ENCODE results near the gene ALDH1L1.
A peak's percentile ranks its signal among the peaks of the same experiment; 100 is the strongest.

ALDH1L1 gene

DNA sequence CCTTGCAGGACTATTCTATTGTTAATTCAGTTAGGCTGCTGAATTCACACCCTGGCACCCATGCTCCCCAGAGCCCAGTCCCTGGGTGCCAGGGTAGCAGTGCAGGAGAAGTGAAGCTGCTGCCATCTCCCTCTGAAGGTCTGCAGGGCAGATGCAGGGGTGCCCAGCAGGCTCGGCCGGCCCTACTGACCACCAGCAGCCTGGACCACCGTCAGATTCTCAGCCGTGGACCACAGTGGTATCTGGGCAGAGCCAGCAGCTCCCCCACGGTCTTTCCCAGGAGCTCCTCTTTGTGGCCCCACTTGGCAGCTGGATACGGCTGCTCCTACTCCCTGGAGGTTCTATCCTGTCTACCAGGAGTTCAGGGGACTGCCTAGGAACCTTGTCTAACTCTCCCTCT lies 46.8 kb downstream of the ALDH1L1 start:
- TF ChIP-seq CTCF (IDR thresholded peaks at IDR 0.05; ENCODE audit: low read depth, low read length, missing control alignments): no peak
- DNase-seq: no peak
- Histone ChIP-seq H3K4me3 (ENCODE audit: low read depth, low read length) (no peak overlapping the region), H3K27me3 (replicated peaks) (no peaks in the 10 kb centered on the region), H3K27ac (no peak overlapping the region), H3K36me3 (replicated peaks) (no peaks in the 10 kb centered on the region)
- in situ Hi-C loops (cut with HindIII; ENCODE audit: low pct_ligation_motif_present, low sequenced_read_pairs): no loop called here

DNA sequence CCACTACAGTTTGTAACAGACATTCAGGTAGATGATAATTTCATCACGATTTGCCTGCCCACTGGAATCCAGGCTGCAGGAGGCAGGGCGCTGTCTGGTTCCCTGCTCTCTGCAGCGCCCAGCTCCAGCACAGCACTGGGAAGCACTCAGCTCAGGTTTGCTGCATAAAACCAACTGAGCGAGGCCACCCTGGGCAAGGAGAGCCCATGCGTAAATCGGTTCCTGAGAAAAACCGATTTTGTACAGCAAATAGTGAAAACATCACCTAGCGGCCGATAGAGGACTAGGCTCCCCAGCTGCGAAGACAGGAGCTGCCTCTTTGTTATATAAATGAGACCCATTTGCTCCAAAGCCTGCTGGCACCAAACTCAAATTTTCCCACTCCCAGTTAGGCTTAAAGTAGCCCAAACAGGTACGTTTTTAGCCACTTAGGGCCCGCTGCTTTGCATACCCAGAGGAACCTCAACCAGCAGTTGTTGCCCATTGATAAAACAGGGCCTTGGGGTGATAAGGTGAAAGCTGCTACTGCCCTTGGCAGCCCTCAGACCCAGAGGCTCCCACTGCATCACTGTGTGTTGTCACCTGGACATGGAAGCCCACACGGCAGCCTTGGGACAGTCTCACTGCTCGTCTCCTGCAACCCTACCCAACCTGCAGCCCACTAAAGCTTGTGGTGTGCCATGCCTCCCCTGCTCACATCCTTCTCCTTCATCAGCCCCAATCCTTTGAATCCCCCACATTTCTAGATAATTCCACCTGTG lies 47.5 kb downstream of the ALDH1L1 start:
- peak; percentile 14 for DNase-seq
- no peak overlapping the region for H3K4me3 ChIP-seq (ENCODE audit: low read depth, low read length)
- TF ChIP-seq CTCF (IDR thresholded peaks at IDR 0.05; ENCODE audit: low read depth, low read length, missing control alignments): peak; percentile 64
- H3K36me3 ChIP-seq (replicated peaks): no peaks in the 10 kb centered on the region
- H3K27ac ChIP-seq: no peak overlapping the region
- in situ Hi-C loops (cut with HindIII; ENCODE audit: low pct_ligation_motif_present, low sequenced_read_pairs): no loop called here
- no peaks in the 10 kb centered on the region for H3K27me3 ChIP-seq (replicated peaks)

DNA sequence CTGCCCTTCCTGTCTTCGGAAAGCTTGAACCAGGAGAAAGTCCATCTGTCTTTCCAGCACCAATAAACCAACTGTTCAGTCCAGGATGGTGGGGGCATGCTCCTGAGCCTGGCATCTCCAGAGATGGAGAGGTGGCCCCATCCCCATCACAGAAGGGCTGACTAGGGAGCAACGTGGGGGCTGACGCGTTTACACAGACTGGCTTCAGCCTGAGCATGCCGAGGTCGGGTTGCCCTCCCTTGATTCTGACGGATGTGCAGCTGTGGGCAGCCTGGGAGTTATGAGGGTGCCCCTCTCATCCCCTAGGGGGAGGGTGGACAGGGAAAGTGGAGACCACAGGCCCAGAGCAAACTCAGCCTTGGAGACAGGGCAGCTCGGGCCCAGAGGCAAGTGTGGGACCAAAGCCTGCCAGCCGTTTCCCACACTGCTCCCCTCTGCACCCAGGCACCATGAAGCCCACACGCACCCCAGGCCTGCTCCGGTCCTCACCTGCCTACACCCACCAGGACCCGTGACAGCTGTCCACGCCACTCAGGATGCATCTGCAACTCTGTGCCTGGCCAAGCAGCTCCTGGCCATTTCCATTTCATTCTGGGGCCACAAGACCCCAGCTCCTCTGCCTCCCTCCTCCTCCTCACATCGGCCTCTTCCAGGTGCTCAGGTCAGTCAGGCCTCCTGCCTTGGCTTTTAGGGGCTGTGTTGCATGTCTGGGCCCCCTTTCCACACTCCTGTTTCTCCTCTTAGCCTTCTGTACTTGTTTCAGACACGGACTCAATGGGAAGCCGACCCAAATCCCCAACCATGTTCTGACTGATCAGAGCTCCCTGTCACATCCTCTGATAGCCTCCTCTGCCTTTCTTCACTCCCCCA lies 48.3 kb downstream of the ALDH1L1 start:
- H3K4me3 ChIP-seq (ENCODE audit: low read depth, low read length): no peak overlapping the region
- no peak overlapping the region for H3K27ac ChIP-seq
- H3K36me3 ChIP-seq (replicated peaks): no peaks in the 10 kb centered on the region
- in situ Hi-C loops (cut with HindIII; ENCODE audit: low pct_ligation_motif_present, low sequenced_read_pairs): no loop called here
- TF ChIP-seq CTCF (IDR thresholded peaks at IDR 0.05; ENCODE audit: low read depth, low read length, missing control alignments): no peak
- H3K27me3 ChIP-seq (replicated peaks): no peaks in the 10 kb centered on the region
- no peak for DNase-seq

GRCh38 chr3:126130981-126131745 lies 49.2 kb downstream of the ALDH1L1 start:
- Histone ChIP-seq H3K27me3 (replicated peaks) (no peaks in the 10 kb centered on the region), H3K27ac (no peak overlapping the region), H3K4me3 (ENCODE audit: low read depth, low read length) (no peak overlapping the region), H3K36me3 (replicated peaks) (no peaks in the 10 kb centered on the region)
- DNase-seq: no peak
- in situ Hi-C loops (cut with HindIII; ENCODE audit: low pct_ligation_motif_present, low sequenced_read_pairs): no loop called here
- no peak for TF ChIP-seq CTCF (IDR thresholded peaks at IDR 0.05; ENCODE audit: low read depth, low read length, missing control alignments)

DNA sequence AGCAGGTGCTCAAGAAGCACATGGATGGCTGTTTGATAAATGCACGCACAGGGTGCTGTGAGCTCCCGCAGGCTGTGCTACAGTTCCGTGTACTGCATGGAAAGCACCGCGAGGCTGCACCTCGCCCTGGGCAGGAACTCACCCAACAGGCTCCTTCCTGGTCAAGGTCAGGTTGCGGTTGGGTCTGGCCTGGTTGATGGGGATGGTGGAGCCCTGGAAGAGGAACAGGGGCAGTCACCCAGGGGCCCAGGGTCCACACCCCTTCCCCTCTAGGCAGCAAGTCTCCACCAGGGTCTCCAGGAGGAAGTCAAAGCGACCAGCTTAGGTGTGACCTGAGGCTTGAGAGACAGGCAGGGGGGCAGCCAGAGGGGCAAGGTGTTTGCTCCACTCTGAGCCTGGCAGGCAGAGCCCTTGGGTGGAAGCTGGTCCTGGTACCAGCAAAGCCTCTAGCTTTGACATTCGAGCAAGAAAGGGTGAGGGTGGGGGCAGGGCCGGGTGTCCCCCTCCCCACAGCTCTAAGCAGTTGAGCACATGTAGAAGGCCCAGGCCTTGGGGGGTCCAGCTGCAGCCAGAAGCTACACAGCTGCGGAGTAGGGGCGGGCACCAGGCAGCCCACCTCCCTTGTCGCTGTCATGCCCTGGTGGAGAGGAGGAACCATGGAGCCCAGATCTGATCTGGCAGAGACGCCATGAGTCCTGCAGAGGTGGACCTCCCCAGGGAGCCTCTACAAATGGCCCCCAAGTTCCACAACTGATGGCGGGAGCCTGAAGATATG lies 50.1 kb downstream of the ALDH1L1 start:
- no peaks in the 10 kb centered on the region for H3K36me3 ChIP-seq (replicated peaks)
- no peak overlapping the region for H3K4me3 ChIP-seq (ENCODE audit: low read depth, low read length)
- DNase-seq: no peak
- TF ChIP-seq CTCF (IDR thresholded peaks at IDR 0.05; ENCODE audit: low read depth, low read length, missing control alignments): no peak
- H3K27ac ChIP-seq: no peak overlapping the region
- H3K27me3 ChIP-seq (replicated peaks): no peaks in the 10 kb centered on the region
- in situ Hi-C loops (cut with HindIII; ENCODE audit: low pct_ligation_motif_present, low sequenced_read_pairs): no loop called here

All from brain microvascular endothelial cell (primary cell).